HCT116 (cell line): ENCODE data around the gene TRRAP. TPM values are rescaled to one million over a fixed set of nuclear protein-coding genes. Genes with fewer than 3 reads are reported as not detected.

Source experiments
- ATAC-seq: fragments of 200-7000 bp; cut with Tn5 transposase; 2 replicates; pipeline ENCODE4 v1.9.1; 2020; ENCODE audit warnings: mild to moderate bottlenecking, moderate library complexity
- BruUV-seq: library from RNA; stranded (reverse); fragments of 400-500 nt; replicated peaks from 2 replicates; lab custom pipeline; 2021; lab: Mats Ljungman, UMichigan
- CTCF ChIA-PET: fragments of 300-600 bp; sonication (Branson Sonifier 250); formaldehyde crosslinking; loops from one replicate; lab custom pipeline; 2021; ENCODE audit warnings: antibody characterized with exemption; lab: Charles Lee
- POLR2A ChIA-PET: fragments of 300-600, 350-600 bp; sonication (Branson Sonifier 250); formaldehyde crosslinking; loops from one replicate; lab custom pipeline; 2021; ENCODE audit warnings: antibody characterized with exemption; lab: Charles Lee
- RAD21 ChIA-PET, 2 experiments: fragments of 300-600 bp; sonication (Branson Sonifier 250); formaldehyde crosslinking; loops; one replicate each; lab custom pipeline; 2023; ENCODE audit warnings: low total read pairs in 2 of 2; ENCODE audit not compliant: uncharacterized antibody in 2 of 2, unreplicated experiment in 2 of 2, low non-redundant PET in 1 of 2; lab: Charles Lee
- DNase-seq: peaks from one replicate; pipeline ENCODE4 v3.0.0-alpha.2; 2010; ENCODE audit warnings: low read depth, low spot score
- H2AFZ ChIP-seq: fragments of 200-600 bp; shearing (Covaris generic), sonication (generic); 2 replicates; pipeline ENCODE4 v1.6.1; 2017; ENCODE audit warnings: low read depth, mixed run types, mixed read lengths, antibody characterized with exemption, low read length; ENCODE audit not compliant: poor library complexity, severe bottlenecking
- H3K27ac ChIP-seq: 2 replicates; pipeline ENCODE4 v1.5.1; 2012; ENCODE audit warnings: low read depth, low read length
- H3K27me3 ChIP-seq: fragments of 200-600 bp; sonication (generic); 2 replicates; pipeline ENCODE4 v1.6.1; 2016; ENCODE audit warnings: mixed run types, low read length, mixed read lengths; ENCODE audit not compliant: insufficient read depth
- H3K36me3 ChIP-seq, 2 experiments: fragments of 200-500 bp in 1 of 2; fragments of 200-600 bp in 1 of 2; sonication (Bioruptor generic) in 1 of 2; sonication (generic) in 1 of 2; 2 replicates each; pipeline versions ENCODE4 v1.5.1 to v1.6.1; 2014 to 2016; ENCODE audit warnings: low read length in 2 of 2, inconsistent platforms in 1 of 2, mixed read lengths in 1 of 2, mixed run types in 1 of 2; ENCODE audit not compliant: insufficient read depth in 2 of 2, control insufficient read depth in 1 of 2
- H3K4me1 ChIP-seq, 2 experiments: fragments of 200-600 bp in 1 of 2; sonication (generic) in 1 of 2; 2 replicates each; pipeline versions ENCODE4 v1.5.1 to v1.6.1; 2012 to 2017; ENCODE audit warnings: low read length in 2 of 2, inconsistent platforms in 1 of 2, mild to moderate bottlenecking in 1 of 2, mixed read lengths in 1 of 2, mixed run types in 1 of 2, moderate library complexity in 1 of 2; ENCODE audit not compliant: insufficient read depth in 2 of 2, control insufficient read depth in 1 of 2
- H3K4me2 ChIP-seq: fragments of 200-600 bp; sonication (generic); 2 replicates; pipeline ENCODE4 v1.6.1; 2017; ENCODE audit warnings: mixed run types, low read length, mixed read lengths
- H3K4me3 ChIP-seq, 2 experiments: fragments of 200-600 bp in 1 of 2; sonication (generic) in 1 of 2; replicated peaks in 1 of 2; 2 replicates each; pipeline ENCODE4 v1.5.1; 2011 to 2016; ENCODE audit warnings: low read length in 2 of 2, control low read depth in 1 of 2, low read depth in 1 of 2, mild to moderate bottlenecking in 1 of 2, mixed read lengths in 1 of 2, mixed run types in 1 of 2
- H3K79me2 ChIP-seq: fragments of 200-600 bp; sonication (generic); 2 replicates; pipeline ENCODE4 v1.6.1; 2017; ENCODE audit warnings: mild to moderate bottlenecking, mixed run types, low read length, moderate library complexity, mixed read lengths; ENCODE audit not compliant: insufficient read depth
- H3K9ac ChIP-seq: fragments of 200-600 bp; sonication (generic); 2 replicates; pipeline ENCODE4 v1.6.1; 2016; ENCODE audit warnings: low read length, mixed read lengths
- H3K9me2 ChIP-seq: fragments of 200-600 bp; sonication (generic), shearing (Covaris generic); 2 replicates; pipeline ENCODE4 v1.6.1; 2017; ENCODE audit warnings: mixed run types, mild to moderate bottlenecking, moderate library complexity; ENCODE audit not compliant: insufficient read depth
- H3K9me3 ChIP-seq, 2 experiments: fragments of 200-500 bp in 1 of 2; fragments of 200-600 bp in 1 of 2; sonication (Bioruptor generic) in 1 of 2; sonication (generic) in 1 of 2; 2 replicates each; pipeline ENCODE4 v1.6.1; 2014 to 2017; ENCODE audit warnings: low read length in 2 of 2, mixed read lengths in 2 of 2, inconsistent platforms in 1 of 2, low read depth in 1 of 2, mild to moderate bottlenecking in 1 of 2, mixed run types in 1 of 2, moderate library complexity in 1 of 2; ENCODE audit not compliant: control insufficient read depth in 1 of 2, insufficient read depth in 1 of 2
- H4K20me1 ChIP-seq: fragments of 200-600 bp; sonication (generic), shearing (Covaris generic); 2 replicates; pipeline ENCODE4 v1.6.1; 2017; ENCODE audit warnings: mixed run types, mild to moderate bottlenecking, moderate library complexity; ENCODE audit not compliant: insufficient read depth
- CBX3 ChIP-seq: IDR thresholded peaks from 2 replicates; pipeline ENCODE4 v1.6.1; 2012; ENCODE audit warnings: low read depth
- EGR1 ChIP-seq: IDR thresholded peaks from 2 replicates; pipeline ENCODE4 v1.6.1; 2012; ENCODE audit warnings: low read depth
- ELF1 ChIP-seq: IDR thresholded peaks from 2 replicates; pipeline ENCODE4 v1.6.1; 2012; ENCODE audit warnings: low read depth, borderline replicate concordance
- EZH2 ChIP-seq: fragments of 200-600 bp; sonication (generic); IDR thresholded peaks from 2 replicates; pipeline ENCODE4 v1.6.1; 2017; ENCODE audit warnings: antibody characterized with exemption, mixed run types
- EZH2phosphoT487 ChIP-seq: fragments of 200-600 bp; IDR thresholded peaks from 2 replicates; pipeline ENCODE4 v1.6.1; 2018; ENCODE audit warnings: antibody characterized with exemption, borderline replicate concordance
- JUND ChIP-seq: IDR thresholded peaks from 2 replicates; pipeline ENCODE4 v1.6.1; 2012
- POLR2A ChIP-seq: IDR thresholded peaks from 2 replicates; pipeline ENCODE4 v1.7.0; 2011; ENCODE audit warnings: borderline replicate concordance; ENCODE audit not compliant: insufficient read depth, insufficient read length; ENCODE audit errors: extremely low read depth
- POLR2AphosphoS5 ChIP-seq: IDR thresholded peaks from 2 replicates; pipeline ENCODE4 v1.6.1; 2011; ENCODE audit warnings: mild to moderate bottlenecking, low read depth, low read length, moderate library complexity
- RAD21 ChIP-seq: IDR thresholded peaks from 2 replicates; pipeline ENCODE4 v1.6.1; 2012; ENCODE audit warnings: low read depth, mild to moderate bottlenecking
- SIN3A ChIP-seq: IDR thresholded peaks from 2 replicates; pipeline ENCODE4 v1.6.1; 2012; ENCODE audit warnings: low read depth
- SP1 ChIP-seq: IDR thresholded peaks from 2 replicates; pipeline ENCODE4 v1.6.1; 2012; ENCODE audit warnings: low read depth
- TCF7L2 ChIP-seq: IDR thresholded peaks from 2 replicates; pipeline ENCODE4 v1.7.0; 2011; ENCODE audit warnings: borderline replicate concordance, inconsistent platforms; ENCODE audit not compliant: insufficient read depth, insufficient read length; ENCODE audit errors: extremely low read depth
- YY1 ChIP-seq: IDR thresholded peaks from 2 replicates; pipeline ENCODE4 v1.6.1; 2011; ENCODE audit warnings: low read length, low read depth, moderate library complexity, mild to moderate bottlenecking; ENCODE audit not compliant: insufficient replicate concordance; ENCODE audit errors: extremely low read depth
- ZFX ChIP-seq: fragments of 450-650 bp; IDR thresholded peaks from 2 replicates; pipeline ENCODE4 v1.6.1; 2017
- intact Hi-C: fragments of 100-400 bp; cut with micrococcal nuclease; formaldehyde crosslinking; loops from 2 replicates; pipeline ENCODE4 v1.10.0; 2022
- total RNA-seq: library from RNA; stranded (reverse); gene quantifications from one replicate; pipeline ENCODE4 v1.2.1, GENCODE V29; 2021; ENCODE audit not compliant: unreplicated experiment
- TF ChIP-seq, protein P1 (sequence below): IDR thresholded peaks from 2 replicates; pipeline ENCODE4 v1.6.1; 2012; ENCODE audit warnings: low read depth
- TF ChIP-seq, protein P2 (sequence below): IDR thresholded peaks from 2 replicates; pipeline ENCODE4 v1.6.1; 2011; ENCODE audit warnings: mild to moderate bottlenecking, low read length, moderate library complexity; ENCODE audit not compliant: insufficient replicate concordance; ENCODE audit errors: extremely low read depth
- TF ChIP-seq, protein P3 (sequence below): IDR thresholded peaks from 2 replicates; pipeline ENCODE4 v1.6.1; 2012
- TF ChIP-seq, protein P4 (sequence below), 3 experiments: fragments of 200-600 bp in 1 of 3; sonication (generic) in 1 of 3; IDR thresholded peaks in 2 of 3; conservative IDR thresholded peaks in 1 of 3; 2 replicates each; pipeline ENCODE4 v1.5.1; 2012 to 2017; ENCODE audit warnings: low read depth in 2 of 3, low read length in 2 of 3, antibody characterized with exemption in 1 of 3, borderline replicate concordance in 1 of 3, control low read depth in 1 of 3, mild to moderate bottlenecking in 1 of 3, mixed read lengths in 1 of 3, mixed run types in 1 of 3, moderate library complexity in 1 of 3; ENCODE audit not compliant: insufficient read depth in 1 of 3

TRRAP gene
- total RNA-seq, 1 experiment from 2014 or later = 44.5 TPM

DNA sequence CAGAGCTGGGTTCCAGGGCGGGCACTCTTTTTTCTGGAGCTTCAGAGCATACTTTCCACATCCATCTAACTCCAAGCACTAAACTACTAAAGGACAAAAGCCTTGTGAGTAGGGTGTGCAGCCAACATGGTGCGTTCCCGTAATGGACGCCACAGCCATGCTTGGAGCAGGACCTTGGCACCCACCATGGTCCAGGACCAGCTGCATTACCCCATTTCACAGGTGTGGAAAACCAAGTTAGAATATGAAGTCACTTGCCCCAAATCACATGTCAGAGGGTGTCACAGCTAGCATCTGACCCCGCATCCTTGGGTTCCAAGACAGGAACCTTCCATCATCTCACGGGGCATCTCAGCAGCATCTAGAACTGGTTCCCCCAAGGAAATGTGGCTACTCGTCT, 153.2 kb downstream of the TRRAP start:
- Histone ChIP-seq H3K4me3 (no peak overlapping the region), H3K27ac (no peak overlapping the region), H3K4me1 (no peaks in the 10 kb centered on the region), H3K27me3 (no peaks in the 10 kb centered on the region), H3K9me2 (no peaks in the 10 kb centered on the region), H3K9ac (no peak overlapping the region), H3K36me3 (peaks cover 21 to 35% of the 10 kb centered on the region in 2 experiments; a peak in 2 of 4 replicates), H4K20me1 (no peaks in the 10 kb centered on the region), H2AFZ (no peak overlapping the region), H3K9me3 (no peaks in the 10 kb centered on the region), H3K79me2 (no peaks in the 10 kb centered on the region), H3K4me2 (no peak overlapping the region)
- DNase-seq (no peak), ATAC-seq (no peak)
- no TSS peak for BruUV-seq
- POLR2A ChIA-PET = no interaction called here
- CTCF ChIA-PET = no interaction called here
- RAD21 ChIA-PET = no interaction called here
- intact Hi-C loops = no loop called here
- TF ChIP-seq ELF1 (no peak), SP1 (no peak), EZH2phosphoT487 (no peak), POLR2A (no peak), EZH2 (no peak), TCF7L2 (no peak), POLR2AphosphoS5 (no peak), CBX3 (no peak), ZFX (no peak), YY1 (no peak), EGR1 (no peak), JUND (no peak), SIN3A (no peak), RAD21 (no peak)
- TF ChIP-seq, protein P1, sequence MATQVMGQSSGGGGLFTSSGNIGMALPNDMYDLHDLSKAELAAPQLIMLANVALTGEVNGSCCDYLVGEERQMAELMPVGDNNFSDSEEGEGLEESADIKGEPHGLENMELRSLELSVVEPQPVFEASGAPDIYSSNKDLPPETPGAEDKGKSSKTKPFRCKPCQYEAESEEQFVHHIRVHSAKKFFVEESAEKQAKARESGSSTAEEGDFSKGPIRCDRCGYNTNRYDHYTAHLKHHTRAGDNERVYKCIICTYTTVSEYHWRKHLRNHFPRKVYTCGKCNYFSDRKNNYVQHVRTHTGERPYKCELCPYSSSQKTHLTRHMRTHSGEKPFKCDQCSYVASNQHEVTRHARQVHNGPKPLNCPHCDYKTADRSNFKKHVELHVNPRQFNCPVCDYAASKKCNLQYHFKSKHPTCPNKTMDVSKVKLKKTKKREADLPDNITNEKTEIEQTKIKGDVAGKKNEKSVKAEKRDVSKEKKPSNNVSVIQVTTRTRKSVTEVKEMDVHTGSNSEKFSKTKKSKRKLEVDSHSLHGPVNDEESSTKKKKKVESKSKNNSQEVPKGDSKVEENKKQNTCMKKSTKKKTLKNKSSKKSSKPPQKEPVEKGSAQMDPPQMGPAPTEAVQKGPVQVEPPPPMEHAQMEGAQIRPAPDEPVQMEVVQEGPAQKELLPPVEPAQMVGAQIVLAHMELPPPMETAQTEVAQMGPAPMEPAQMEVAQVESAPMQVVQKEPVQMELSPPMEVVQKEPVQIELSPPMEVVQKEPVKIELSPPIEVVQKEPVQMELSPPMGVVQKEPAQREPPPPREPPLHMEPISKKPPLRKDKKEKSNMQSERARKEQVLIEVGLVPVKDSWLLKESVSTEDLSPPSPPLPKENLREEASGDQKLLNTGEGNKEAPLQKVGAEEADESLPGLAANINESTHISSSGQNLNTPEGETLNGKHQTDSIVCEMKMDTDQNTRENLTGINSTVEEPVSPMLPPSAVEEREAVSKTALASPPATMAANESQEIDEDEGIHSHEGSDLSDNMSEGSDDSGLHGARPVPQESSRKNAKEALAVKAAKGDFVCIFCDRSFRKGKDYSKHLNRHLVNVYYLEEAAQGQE = no peak
- TF ChIP-seq, protein P2, sequence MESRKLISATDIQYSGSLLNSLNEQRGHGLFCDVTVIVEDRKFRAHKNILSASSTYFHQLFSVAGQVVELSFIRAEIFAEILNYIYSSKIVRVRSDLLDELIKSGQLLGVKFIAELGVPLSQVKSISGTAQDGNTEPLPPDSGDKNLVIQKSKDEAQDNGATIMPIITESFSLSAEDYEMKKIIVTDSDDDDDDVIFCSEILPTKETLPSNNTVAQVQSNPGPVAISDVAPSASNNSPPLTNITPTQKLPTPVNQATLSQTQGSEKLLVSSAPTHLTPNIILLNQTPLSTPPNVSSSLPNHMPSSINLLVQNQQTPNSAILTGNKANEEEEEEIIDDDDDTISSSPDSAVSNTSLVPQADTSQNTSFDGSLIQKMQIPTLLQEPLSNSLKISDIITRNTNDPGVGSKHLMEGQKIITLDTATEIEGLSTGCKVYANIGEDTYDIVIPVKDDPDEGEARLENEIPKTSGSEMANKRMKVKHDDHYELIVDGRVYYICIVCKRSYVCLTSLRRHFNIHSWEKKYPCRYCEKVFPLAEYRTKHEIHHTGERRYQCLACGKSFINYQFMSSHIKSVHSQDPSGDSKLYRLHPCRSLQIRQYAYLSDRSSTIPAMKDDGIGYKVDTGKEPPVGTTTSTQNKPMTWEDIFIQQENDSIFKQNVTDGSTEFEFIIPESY = no peak
- TF ChIP-seq, protein P3, sequence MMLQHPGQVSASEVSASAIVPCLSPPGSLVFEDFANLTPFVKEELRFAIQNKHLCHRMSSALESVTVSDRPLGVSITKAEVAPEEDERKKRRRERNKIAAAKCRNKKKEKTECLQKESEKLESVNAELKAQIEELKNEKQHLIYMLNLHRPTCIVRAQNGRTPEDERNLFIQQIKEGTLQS = no peak
- TF ChIP-seq, protein P4, sequence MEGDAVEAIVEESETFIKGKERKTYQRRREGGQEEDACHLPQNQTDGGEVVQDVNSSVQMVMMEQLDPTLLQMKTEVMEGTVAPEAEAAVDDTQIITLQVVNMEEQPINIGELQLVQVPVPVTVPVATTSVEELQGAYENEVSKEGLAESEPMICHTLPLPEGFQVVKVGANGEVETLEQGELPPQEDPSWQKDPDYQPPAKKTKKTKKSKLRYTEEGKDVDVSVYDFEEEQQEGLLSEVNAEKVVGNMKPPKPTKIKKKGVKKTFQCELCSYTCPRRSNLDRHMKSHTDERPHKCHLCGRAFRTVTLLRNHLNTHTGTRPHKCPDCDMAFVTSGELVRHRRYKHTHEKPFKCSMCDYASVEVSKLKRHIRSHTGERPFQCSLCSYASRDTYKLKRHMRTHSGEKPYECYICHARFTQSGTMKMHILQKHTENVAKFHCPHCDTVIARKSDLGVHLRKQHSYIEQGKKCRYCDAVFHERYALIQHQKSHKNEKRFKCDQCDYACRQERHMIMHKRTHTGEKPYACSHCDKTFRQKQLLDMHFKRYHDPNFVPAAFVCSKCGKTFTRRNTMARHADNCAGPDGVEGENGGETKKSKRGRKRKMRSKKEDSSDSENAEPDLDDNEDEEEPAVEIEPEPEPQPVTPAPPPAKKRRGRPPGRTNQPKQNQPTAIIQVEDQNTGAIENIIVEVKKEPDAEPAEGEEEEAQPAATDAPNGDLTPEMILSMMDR (IDR thresholded peaks at IDR 0.05 in 2 of 3, conservative IDR thresholded peaks at IDR 0.05 in 1 of 3; ENCODE audit: borderline replicate concordance in 1 of 3, insufficient read depth in 1 of 3, low read depth in 2 of 3, low read length in 2 of 3) = no peak
